ENCODE results near the gene FABP6. TPM values are rescaled to one million over a fixed set of nuclear protein-coding genes. Genes with fewer than 3 reads are reported as not detected.
A peak's percentile ranks its signal among the peaks of the same experiment; 100 is the strongest.

FABP6 gene
- total and polyA plus RNA-seq, 9 of the 15 experiments (the other 6 are each of a cell fraction or from before 2014, with no cell fraction given) = 0.11 to 0.33 (median 0.21) TPM; not detected in 4

GRCh38 chr5:160260881-160261815 lies 31.8 kb downstream of the FABP6 start (continued):
- TF ChIP-seq BDP1 (IDR thresholded peaks at IDR 0.05; ENCODE audit: insufficient read depth, insufficient read length) (no peak), NEUROD1 (IDR thresholded peaks at IDR 0.05; ENCODE audit: borderline replicate concordance, low read depth, low read length, partially characterized antibody) (peak; percentile 80), NFRKB (IDR thresholded peaks at IDR 0.05; ENCODE audit: low read depth) (0 out of 2 replicates have a peak, but pooled peaks have one; percentile 13), ZNF584 (CRISPR knock-in tag; IDR thresholded peaks at IDR 0.05; ENCODE audit: low read depth) (peak; percentile 99), TCF3 (CRISPR knock-in tag; IDR thresholded peaks at IDR 0.05) (peak; percentile 100), ZNF639 (CRISPR knock-in tag; conservative IDR thresholded peaks at IDR 0.05 in 1 of 2, IDR thresholded peaks at IDR 0.05 in 1 of 2) (peak in 1 of 2 experiments; percentile 95; a peak in 2 of 4 replicates), MITF (IDR thresholded peaks at IDR 0.05) (peak; percentile 81; the same call in 1 of the 2 replicates), ZNF239 (CRISPR knock-in tag; IDR thresholded peaks at IDR 0.05) (0 out of 2 replicates have a peak, but pooled peaks have one; percentile 8), PHF8 (IDR thresholded peaks at IDR 0.05; ENCODE audit: borderline replicate concordance, low read length) (peak; percentile 32; the same call in 1 of the 2 replicates), ZNF407 (IDR thresholded peaks at IDR 0.05; ENCODE audit: low read depth) (no peak), SREBF2 (CRISPR knock-in tag; IDR thresholded peaks at IDR 0.05) (no peak), MTA3 (IDR thresholded peaks at IDR 0.05; ENCODE audit: borderline replicate concordance) (peak; percentile 91), GABPB1 (CRISPR knock-in tag; IDR thresholded peaks at IDR 0.05) (peak; percentile 51; the same call in 1 of the 2 replicates), MYNN (IDR thresholded peaks at IDR 0.05) (peak; percentile 94), MYNN (CRISPR knock-in tag; IDR thresholded peaks at IDR 0.05) (no peak), HNRNPK (IDR thresholded peaks at IDR 0.05; ENCODE audit: low read depth, low read length, poor library complexity, severe bottlenecking) (no peak)

Measured in K562 (cell line).